ENCODE data around the gene SMCHD1. TPM values are rescaled to one million over a fixed set of nuclear protein-coding genes. Genes with fewer than 3 reads are reported as not detected.

Gene SMCHD1
- total RNA-seq, 1 experiment from 2014 or later, result 61.0 TPM

- Histone ChIP-seq H3K4me2 (ENCODE audit: low read length) (no peak overlapping the region), H3K27ac (ENCODE audit: low read length) (no peak overlapping the region), H3K4me3 (ENCODE audit: low read length) (no peak overlapping the region), H2AFZ (ENCODE audit: low read length) (no peak overlapping the region), H3K9me2 (replicated peaks; ENCODE audit: low read length) (no peaks in the 10 kb centered on the region), H3K27me3 (ENCODE audit: low read length) (no peaks in the 10 kb centered on the region), H3F3A (ENCODE audit: low read length, unreplicated experiment) (no peaks in the 10 kb centered on the region), H3K9me3 (ENCODE audit: low read length) (no peaks in the 10 kb centered on the region), H3K36me3 (ENCODE audit: low read depth, low read length) (peaks cover 60% of the 10 kb centered on the region), H3K79me2 (ENCODE audit: low read length) (peaks cover 6% of the 10 kb centered on the region; the same call in 1 of the 2 replicates), H4K20me1 (ENCODE audit: low read length) (no peaks in the 10 kb centered on the region), H3K9ac (ENCODE audit: low read length) (no peak overlapping the region), H3K4me1 (ENCODE audit: insufficient read depth, low read length) (no peaks in the 10 kb centered on the region)
- CTCF ChIA-PET, result no interaction called here
- no peak for DNase-seq
- POLR2A ChIA-PET (ENCODE audit: unreplicated experiment), result no interaction called here
- intact Hi-C loops (cut with micrococcal nuclease), result no loop called here
- TF ChIP-seq EZH2 (IDR thresholded peaks at IDR 0.05; ENCODE audit: low read length, unreplicated experiment), result no peak
- no peak for TF ChIP-seq CTCF (conservative IDR thresholded peaks at IDR 0.05; ENCODE audit: low read depth, low read length)
- TF ChIP-seq EZH2phosphoT487 (IDR thresholded peaks at IDR 0.05; ENCODE audit: borderline replicate concordance, low read length), result no peak
- no TSS peak for BruUV-seq (replicated peaks)
- ATAC-seq, result no peak
Measured at GRCh38 chr18:2714140-2714539, 58.6 kb downstream of the SMCHD1 start.

- ATAC-seq, result peak; percentile 33; the same call in 1 of the 2 replicates
- no peak for DNase-seq
- peaks cover 56% of the 10 kb centered on the region for H3K36me3 ChIP-seq (ENCODE audit: low read depth, low read length)
- H3K27ac ChIP-seq (ENCODE audit: low read length), result no peak overlapping the region
- H4K20me1 ChIP-seq (ENCODE audit: low read length), result no peaks in the 10 kb centered on the region
- no peaks in the 10 kb centered on the region for H3K4me1 ChIP-seq (ENCODE audit: insufficient read depth, low read length)
- CTCF ChIA-PET, result no interaction called here
- no TSS peak for BruUV-seq (replicated peaks)
- no peaks in the 10 kb centered on the region for H3K9me3 ChIP-seq (ENCODE audit: low read length)
- no peak overlapping the region for H3K4me3 ChIP-seq (ENCODE audit: low read length)
- POLR2A ChIA-PET (ENCODE audit: unreplicated experiment), result no interaction called here
- H2AFZ ChIP-seq (ENCODE audit: low read length), result no peak overlapping the region
- TF ChIP-seq EZH2phosphoT487 (IDR thresholded peaks at IDR 0.05; ENCODE audit: borderline replicate concordance, low read length), result no peak
- TF ChIP-seq EZH2 (IDR thresholded peaks at IDR 0.05; ENCODE audit: low read length, unreplicated experiment), result no peak
- TF ChIP-seq CTCF (conservative IDR thresholded peaks at IDR 0.05; ENCODE audit: low read depth, low read length), result no peak
- no peaks in the 10 kb centered on the region for H3F3A ChIP-seq (ENCODE audit: low read length, unreplicated experiment)
- H3K9me2 ChIP-seq (replicated peaks; ENCODE audit: low read length), result no peaks in the 10 kb centered on the region
- H3K27me3 ChIP-seq (ENCODE audit: low read length), result no peaks in the 10 kb centered on the region
- no peak overlapping the region for H3K4me2 ChIP-seq (ENCODE audit: low read length)
- H3K79me2 ChIP-seq (ENCODE audit: low read length), result peaks cover 6% of the 10 kb centered on the region; the same call in 1 of the 2 replicates
- H3K9ac ChIP-seq (ENCODE audit: low read length), result no peak overlapping the region
- intact Hi-C loops (cut with micrococcal nuclease), result no loop called here
Measured at GRCh38 chr18:2715990-2716389, 60.5 kb downstream of the SMCHD1 start.

- POLR2A ChIA-PET (ENCODE audit: unreplicated experiment), result no interaction called here
- intact Hi-C loops (cut with micrococcal nuclease), result no loop called here
- no peak for ATAC-seq
Measured at GRCh38 chr18:2716394-2717326, 61.1 kb downstream of the SMCHD1 start.

More at GRCh38 chr18:2716394-2717326, 61.1 kb downstream of the SMCHD1 start:
- TF ChIP-seq EZH2 (IDR thresholded peaks at IDR 0.05; ENCODE audit: low read length, unreplicated experiment) (no peak), CTCF (conservative IDR thresholded peaks at IDR 0.05; ENCODE audit: low read depth, low read length) (no peak), EZH2phosphoT487 (IDR thresholded peaks at IDR 0.05; ENCODE audit: borderline replicate concordance, low read length) (no peak)
- no peak overlapping the region for H2AFZ ChIP-seq (ENCODE audit: low read length)
- no peaks in the 10 kb centered on the region for H4K20me1 ChIP-seq (ENCODE audit: low read length)
- no peaks in the 10 kb centered on the region for H3K4me1 ChIP-seq (ENCODE audit: insufficient read depth, low read length)
- no peak overlapping the region for H3K9ac ChIP-seq (ENCODE audit: low read length)
- no peaks in the 10 kb centered on the region for H3K27me3 ChIP-seq (ENCODE audit: low read length)
- no peak overlapping the region for H3K4me2 ChIP-seq (ENCODE audit: low read length)
- no TSS peak for BruUV-seq (replicated peaks)
- H3K9me2 ChIP-seq (replicated peaks; ENCODE audit: low read length), result no peaks in the 10 kb centered on the region
- H3F3A ChIP-seq (ENCODE audit: low read length, unreplicated experiment), result no peaks in the 10 kb centered on the region
- CTCF ChIA-PET, result no interaction called here
- H3K36me3 ChIP-seq (ENCODE audit: low read depth, low read length), result peaks cover 61% of the 10 kb centered on the region
- peaks cover 6% of the 10 kb centered on the region; the same call in 1 of the 2 replicates for H3K79me2 ChIP-seq (ENCODE audit: low read length)
- H3K4me3 ChIP-seq (ENCODE audit: low read length), result no peak overlapping the region
- no peak for DNase-seq
- no peaks in the 10 kb centered on the region for H3K9me3 ChIP-seq (ENCODE audit: low read length)
- no peak overlapping the region for H3K27ac ChIP-seq (ENCODE audit: low read length)
